HEK293T (cell line): ENCODE measurements around the gene TMEM88.

Experiments used
- BHLHE40 ChIP-seq: fragments of 450-650 bp; IDR thresholded peaks from 2 replicates; pipeline ENCODE4 v1.6.1; 2016; ENCODE audit warnings: mild to moderate bottlenecking, moderate library complexity, borderline replicate concordance
- CTBP1 ChIP-seq: fragments of 450-650 bp; IDR thresholded peaks from 2 replicates; pipeline ENCODE4 v1.6.1; 2016; ENCODE audit warnings: borderline replicate concordance
- ELF4 ChIP-seq: fragments of 450-650 bp; IDR thresholded peaks from 2 replicates; pipeline ENCODE4 v1.6.1; 2017; ENCODE audit warnings: antibody characterized with exemption
- FOXA1 ChIP-seq: fragments of 450-650 bp; IDR thresholded peaks from 2 replicates; pipeline ENCODE4 v1.6.1; 2016; ENCODE audit warnings: mild to moderate bottlenecking
- FOXK2 ChIP-seq: fragments of 450-650 bp; IDR thresholded peaks from 2 replicates; pipeline ENCODE4 v1.6.1; 2016; ENCODE audit warnings: mild to moderate bottlenecking
- FOXM1 ChIP-seq: fragments of 450-650 bp; IDR thresholded peaks from 2 replicates; pipeline ENCODE4 v1.6.1; 2017; ENCODE audit warnings: mild to moderate bottlenecking, borderline replicate concordance
- HDGF ChIP-seq: fragments of 450-650 bp; IDR thresholded peaks from 2 replicates; pipeline ENCODE4 v1.6.1; 2017; ENCODE audit warnings: antibody characterized with exemption, borderline replicate concordance
- L3MBTL2 ChIP-seq: fragments of 450-650 bp; conservative IDR thresholded peaks from 2 replicates; pipeline ENCODE4 v1.6.1; 2016; ENCODE audit warnings: mild to moderate bottlenecking
- NFRKB ChIP-seq: fragments of 450-650 bp; IDR thresholded peaks from 2 replicates; pipeline ENCODE4 v1.6.1; 2016; ENCODE audit warnings: mild to moderate bottlenecking, moderate library complexity
- SP1 ChIP-seq: fragments of 450-650 bp; IDR thresholded peaks from 2 replicates; pipeline ENCODE4 v1.6.1; 2017
- SUZ12 ChIP-seq: fragments of 450-650 bp; IDR thresholded peaks from 2 replicates; pipeline ENCODE4 v1.6.1; 2016; ENCODE audit warnings: mild to moderate bottlenecking
- TARDBP ChIP-seq: fragments of 450-650 bp; IDR thresholded peaks from 2 replicates; pipeline ENCODE4 v1.6.1; 2016
- ZNF384 ChIP-seq: fragments of 450-650 bp; IDR thresholded peaks from 2 replicates; pipeline ENCODE4 v1.6.1; 2016

DNA sequence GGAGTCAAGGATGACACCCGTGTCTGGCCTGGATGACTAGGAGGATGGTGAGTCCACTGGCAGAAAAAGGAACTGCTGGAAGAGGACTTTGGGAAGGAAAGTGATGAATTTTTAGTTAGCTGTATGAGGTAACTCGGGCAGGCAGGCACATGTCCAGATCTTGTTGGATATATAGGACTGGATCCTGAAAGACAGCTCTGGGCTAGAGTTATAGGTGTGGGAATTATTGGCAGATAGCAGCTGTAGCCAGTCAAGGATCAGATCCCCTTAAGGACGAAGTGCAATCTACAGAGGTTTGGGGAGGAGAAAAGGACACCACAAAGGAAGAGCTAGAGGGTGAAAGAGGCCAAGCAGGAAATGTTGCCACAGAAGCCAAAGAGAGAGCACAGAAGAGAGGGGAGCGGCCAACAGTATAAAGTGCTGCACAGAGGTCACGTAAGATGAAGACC, 13.0 kb downstream of the TMEM88 start:
- TF ChIP-seq TARDBP (no peak), FOXK2 (no peak), ZNF384 (no peak), ELF4 (no peak), SP1 (no peak), FOXA1 (no peak), FOXM1 (no peak), SUZ12 (no peak), NFRKB (no peak), HDGF (no peak), CTBP1 (no peak), BHLHE40 (no peak), L3MBTL2 (no peak)
